K562 (cell line): ENCODE data around the gene RGS3. TPM values are rescaled to one million over a fixed set of nuclear protein-coding genes. Genes with fewer than 3 reads are reported as not detected.

Source experiments
- CTBP1 ChIP-seq: fragments of 450-650 bp; IDR thresholded peaks from 2 replicates; pipeline ENCODE4 v1.6.1; 2016; ENCODE audit warnings: borderline replicate concordance
- EHMT2 ChIP-seq: fragments of 450-650 bp; IDR thresholded peaks from 2 replicates; pipeline ENCODE4 v1.6.1; 2018; ENCODE audit warnings: antibody characterized with exemption
- ERF ChIP-seq: fragments of 450-650 bp; formaldehyde crosslinking; IDR thresholded peaks from 2 replicates; pipeline ENCODE4 v1.4.0; 2020; ENCODE audit warnings: mild to moderate bottlenecking, mixed read lengths
- GTF3C2 ChIP-seq: IDR thresholded peaks from 3 replicates; pipeline ENCODE4 v1.6.1; 2011; ENCODE audit warnings: borderline replicate concordance, mild to moderate bottlenecking, moderate library complexity; ENCODE audit not compliant: insufficient read length; ENCODE audit errors: extremely low read depth
- HDAC1 ChIP-seq, 2 experiments: fragments of 450-650 bp; IDR thresholded peaks; 2 replicates each; pipeline ENCODE4 v1.6.1; 2016 to 2017; ENCODE audit warnings: inconsistent platforms in 1 of 2, mild to moderate bottlenecking in 1 of 2, moderate library complexity in 1 of 2
- HDAC2 ChIP-seq: fragments of 450-650 bp; IDR thresholded peaks from 2 replicates; pipeline ENCODE4 v1.6.1; 2016; ENCODE audit warnings: mild to moderate bottlenecking
- HNRNPLL ChIP-seq: fragments of 200-400 bp; formaldehyde crosslinking; IDR thresholded peaks from 2 replicates; pipeline ENCODE4 v1.6.1; 2017; ENCODE audit warnings: low read length, low read depth, mild to moderate bottlenecking; ENCODE audit not compliant: poor library complexity, severe bottlenecking
- JUN ChIP-seq, 2 experiments: sonication (generic) in 1 of 2; formaldehyde crosslinking in 1 of 2; IDR thresholded peaks; 2 replicates each; pipeline versions ENCODE4 v1.6.1 to v1.8.0; 2012 to 2022; ENCODE audit warnings: borderline replicate concordance in 2 of 2, mild to moderate bottlenecking in 2 of 2, improper control_type of control experiment in 1 of 2, low read depth in 1 of 2, low read length in 1 of 2, missing genetic modification reagents in 1 of 2
- KDM1A ChIP-seq, 2 experiments: fragments of 450-650 bp; IDR thresholded peaks; 2 replicates each; pipeline ENCODE4 v1.6.1; 2016; ENCODE audit warnings: mild to moderate bottlenecking in 2 of 2
- KLF6 ChIP-seq: fragments of 250-450 bp; sonication (Bioruptor Pico); IDR thresholded peaks from 2 replicates; pipeline ENCODE4 v1.4.0; 2020; ENCODE audit warnings: mild to moderate bottlenecking, moderate library complexity, borderline replicate concordance
- MXD1 ChIP-seq: fragments of 250-450 bp; sonication (Bioruptor Pico); IDR thresholded peaks from 2 replicates; pipeline ENCODE4 v1.8.0; 2021; ENCODE audit warnings: borderline replicate concordance, mild to moderate bottlenecking, moderate library complexity; ENCODE audit not compliant: poor library complexity, severe bottlenecking
- SETDB1 ChIP-seq: IDR thresholded peaks from one replicate; pipeline ENCODE4 v1.6.1; 2012; ENCODE audit warnings: low read length, control low read depth, inconsistent platforms
- TCF15 ChIP-seq: fragments of 250-450 bp; sonication (Bioruptor Pico); IDR thresholded peaks from 2 replicates; pipeline ENCODE4 v1.8.0; 2022; ENCODE audit warnings: moderate library complexity, mild to moderate bottlenecking, inconsistent platforms
- TRIM28 ChIP-seq: fragments of 450-650 bp; IDR thresholded peaks from 2 replicates; pipeline ENCODE4 v1.6.1; 2017
- U2AF1 ChIP-seq: fragments of 200-400 bp; formaldehyde crosslinking; optimal IDR thresholded peaks from 2 replicates; pipeline ENCODE3; 2017; ENCODE audit warnings: mild to moderate bottlenecking, low read depth, low read length, moderate library complexity
- USF1 ChIP-seq: sonication (generic); formaldehyde crosslinking; IDR thresholded peaks from 2 replicates; pipeline ENCODE4 v1.9.0; 2022; ENCODE audit warnings: mild to moderate bottlenecking, missing genetic modification reagents
- ZKSCAN8 ChIP-seq: fragments of 200-800 bp; sonication (Bioruptor generic); IDR thresholded peaks from 2 replicates; pipeline ENCODE4 v1.6.1; 2016; ENCODE audit warnings: missing genetic modification characterization, missing compliant biosample characterization
- ZNF592 ChIP-seq: fragments of 450-650 bp; IDR thresholded peaks from 2 replicates; pipeline ENCODE4 v1.6.1; 2017; ENCODE audit warnings: antibody characterized with exemption, mild to moderate bottlenecking
- polyA plus RNA-seq, 8 experiments: library from polyadenylated mRNA; depleted of rRNA in 4 of 8; stranded (reverse) in 5 of 8; unstranded in 3 of 8; fragments of >200 nt; fragmentation: Nextera tagmentation in 2 of 8; fragmentation: Illumina TruSeq in 1 of 8; extraction: Ambion mirVana in 2 of 8; extraction: Trizol in 1 of 8; gene quantifications; 2 replicates each; pipeline versions ENCODE4 v1.2.1 to v1.2.3, GENCODE V29; 2011 to 2014; ENCODE audit warnings: inconsistent platforms in 1 of 8, missing spikeins in 1 of 8
- total RNA-seq, 7 experiments: library from RNA; depleted of rRNA in 6 of 7; stranded (reverse); fragments of >200 nt in 6 of 7; fragmentation: Illumina TruSeq in 2 of 7; extraction: Trizol in 2 of 7; gene quantifications; 2 replicates each; pipeline versions ENCODE4 v1.2.1 to v1.2.3, GENCODE V29; 2011 to 2021; ENCODE audit warnings: low replicate concordance in 1 of 7

Gene RGS3
- total and polyA plus RNA-seq, 9 of the 15 experiments (the other 6 are each of a cell fraction or from before 2014, with no cell fraction given), result 0.08 to 2.9 (median 0.95) TPM

GRCh38 chr9:113454914-113455761, 8.4 kb upstream of the RGS3 start (continued):
- TF ChIP-seq ZNF592, result peak; percentile 65; the same call in 1 of the 2 replicates
- peak; percentile 57; the same call in 1 of the 2 replicates for TF ChIP-seq HDAC2
- no peak for TF ChIP-seq USF1 (CRISPR knock-in tag)
- 0 out of 2 replicates have a peak, but pooled peaks have one; percentile 45 for TF ChIP-seq TRIM28
- TF ChIP-seq U2AF1, result no peak
- TF ChIP-seq JUN (IDR thresholded peaks at IDR 0.05; ENCODE audit: borderline replicate concordance, low read depth, low read length), result peak; percentile 64; the same call in 1 of the 2 replicates
- no peak for TF ChIP-seq JUN (CRISPR knock-in tag; IDR thresholded peaks at IDR 0.05; ENCODE audit: borderline replicate concordance)
- peak in 1 of 2 experiments; percentile 70; a peak in 2 of 4 replicates for TF ChIP-seq HDAC1 (IDR thresholded peaks at IDR 0.05)
- TF ChIP-seq KLF6 (CRISPR knock-in tag), result no peak
- no peak for TF ChIP-seq GTF3C2
- TF ChIP-seq HNRNPLL, result no peak
- peak; percentile 31; the same call in 1 of the 2 replicates for TF ChIP-seq EHMT2
- TF ChIP-seq SETDB1, result no peak
- TF ChIP-seq MXD1, result no peak
- peak; percentile 85; a peak in 3 of 4 replicates for TF ChIP-seq KDM1A (IDR thresholded peaks at IDR 0.05)
- no peak for TF ChIP-seq ZKSCAN8 (CRISPR knock-in tag)
- no peak for TF ChIP-seq TCF15 (CRISPR knock-in tag)
- no peak for TF ChIP-seq ERF (CRISPR knock-in tag)
- TF ChIP-seq CTBP1, result peak; percentile 82
